ENCODE results near the gene SMKR1.

GRCh38 chr7:129497156-129497555 is 5.2 kb upstream of the SMKR1 start:
- no peak for TF ChIP-seq EZH2phosphoT487 (IDR thresholded peaks at IDR 0.05; ENCODE audit: borderline replicate concordance, low read length)
- TF ChIP-seq CTCF (conservative IDR thresholded peaks at IDR 0.05; ENCODE audit: low read depth, low read length) = no peak
- TF ChIP-seq EZH2 (IDR thresholded peaks at IDR 0.05; ENCODE audit: low read length, unreplicated experiment) = no peak
